Measurements from ENCODE around the gene SELENOH.

SELENOH gene

DNA sequence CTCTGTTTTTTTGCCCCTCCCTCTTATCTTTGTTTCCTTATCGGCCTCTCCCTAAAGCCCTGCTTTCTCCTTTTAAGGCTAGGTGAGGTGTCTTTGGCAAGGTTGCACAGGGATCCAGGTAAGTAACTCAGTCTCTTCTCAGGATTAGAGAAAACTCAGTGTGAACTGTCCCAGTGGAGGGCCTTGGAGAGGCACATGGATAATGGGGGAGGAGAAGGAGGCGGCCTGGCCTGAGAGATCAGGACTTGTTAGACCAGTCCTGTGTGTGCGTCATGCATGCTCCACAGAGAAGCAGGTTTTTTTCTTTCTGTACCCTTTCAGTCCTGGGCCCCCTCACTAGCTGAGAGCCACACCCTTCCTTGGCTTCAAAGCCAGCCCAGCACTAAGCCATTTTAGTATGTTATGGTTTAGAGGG, 40.2 kb downstream of the SELENOH start:
- DNase-seq (ENCODE audit: low read depth) = no peak

- no peak for DNase-seq (ENCODE audit: low read depth)
Observed at GRCh38 chr11:57785072-57785471, 43.8 kb downstream of the SELENOH start.

GRCh38 chr11:57786436-57786835, 45.1 kb downstream of the SELENOH start:
- DNase-seq (ENCODE audit: low read depth) = peak; percentile 55

- no peak for DNase-seq (ENCODE audit: low read depth)
Observed at GRCh38 chr11:57787006-57787604, 45.8 kb downstream of the SELENOH start.

GRCh38 chr11:57787920-57788702, 46.8 kb downstream of the SELENOH start:
- DNase-seq (ENCODE audit: low read depth) = no peak

DNA sequence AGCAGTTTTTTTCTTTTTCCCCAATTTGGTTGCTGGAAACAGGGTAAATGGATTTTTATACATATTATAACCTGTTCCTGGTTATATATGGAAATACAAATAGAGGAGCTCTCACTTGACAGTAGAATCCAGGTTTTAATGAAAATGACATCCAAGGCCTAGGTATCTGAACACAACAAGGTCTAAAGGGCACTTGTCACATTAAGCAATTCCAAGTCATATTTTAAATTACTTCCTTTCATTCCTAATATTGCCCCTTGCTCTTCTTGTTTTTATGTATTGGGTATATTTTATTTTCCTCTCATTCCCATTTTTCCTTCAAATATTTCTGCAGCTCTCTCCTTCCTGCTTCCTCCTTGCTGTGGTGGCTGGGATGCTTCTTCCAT, 47.4 kb downstream of the SELENOH start:
- no peak for DNase-seq (ENCODE audit: low read depth)

DNA sequence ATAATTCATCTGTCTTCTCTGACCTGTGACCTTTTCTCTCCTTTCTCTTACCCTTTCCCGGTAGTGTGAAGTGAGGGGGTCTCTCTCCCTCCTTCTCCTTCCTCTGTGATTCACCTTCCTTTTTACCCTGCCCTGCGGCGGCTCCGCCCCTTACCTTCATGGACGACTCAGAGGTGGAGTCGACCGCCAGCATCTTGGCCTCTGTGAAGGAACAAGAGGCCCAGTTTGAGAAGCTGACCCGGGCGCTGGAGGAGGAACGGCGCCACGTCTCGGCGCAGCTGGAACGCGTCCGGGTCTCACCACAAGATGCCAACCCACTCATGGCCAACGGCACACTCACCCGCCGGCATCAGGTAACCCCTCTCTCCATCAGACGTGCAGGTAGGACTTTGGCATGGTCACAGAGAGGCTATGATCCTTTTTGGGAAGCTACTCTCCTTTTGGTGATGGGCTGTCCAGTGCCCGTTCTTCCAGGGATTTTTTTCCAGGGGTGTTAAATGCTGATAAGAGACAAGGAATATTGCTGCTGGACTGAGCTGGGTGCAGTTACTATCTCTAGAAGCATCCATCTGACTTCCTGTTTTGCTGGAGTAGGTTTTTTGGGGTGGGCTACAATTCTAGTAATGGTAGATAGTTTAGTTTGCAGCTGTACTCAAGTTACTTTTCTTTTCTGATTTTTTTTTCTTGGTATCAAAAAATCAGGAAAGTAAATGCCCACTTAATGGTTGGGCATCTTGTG, 50.2 kb downstream of the SELENOH start:
- no peak for DNase-seq (ENCODE audit: low read depth)

GRCh38 chr11:57792060-57792541, 50.8 kb downstream of the SELENOH start:
- no peak for DNase-seq (ENCODE audit: low read depth)

- no peak for DNase-seq (ENCODE audit: low read depth)
Observed at GRCh38 chr11:57792870-57793269, 51.6 kb downstream of the SELENOH start.

Data from GM04503 (cell line).